GM21381 (cell line): Measurements from ENCODE around the gene CENPI.
"Not testable (repeated sequence)": the region's sequence is repeated elsewhere in the genome, so short reads cannot be mapped to it uniquely, and the experiment has no call there.

Experiments used
- ATAC-seq: cut with Tn5 transposase; IDR thresholded peaks from one replicate; pipeline ENCODE4 v1.9.1; 2021; ENCODE audit warnings: mild to moderate bottlenecking, moderate library complexity; ENCODE audit not compliant: unreplicated experiment

CENPI gene

GRCh38 chrX:101097546-101098453 is at the start of gene CENPI:
Gene CENPI (plus strand): TSS chrX:101098204. CDS start chrX:101101071, 2,867 bp downstream.
- peak; percentile 100 for ATAC-seq

GRCh38 chrX:101051153-101051548 is 46.9 kb upstream of the CENPI start:
- ATAC-seq: peak; percentile 6

DNA sequence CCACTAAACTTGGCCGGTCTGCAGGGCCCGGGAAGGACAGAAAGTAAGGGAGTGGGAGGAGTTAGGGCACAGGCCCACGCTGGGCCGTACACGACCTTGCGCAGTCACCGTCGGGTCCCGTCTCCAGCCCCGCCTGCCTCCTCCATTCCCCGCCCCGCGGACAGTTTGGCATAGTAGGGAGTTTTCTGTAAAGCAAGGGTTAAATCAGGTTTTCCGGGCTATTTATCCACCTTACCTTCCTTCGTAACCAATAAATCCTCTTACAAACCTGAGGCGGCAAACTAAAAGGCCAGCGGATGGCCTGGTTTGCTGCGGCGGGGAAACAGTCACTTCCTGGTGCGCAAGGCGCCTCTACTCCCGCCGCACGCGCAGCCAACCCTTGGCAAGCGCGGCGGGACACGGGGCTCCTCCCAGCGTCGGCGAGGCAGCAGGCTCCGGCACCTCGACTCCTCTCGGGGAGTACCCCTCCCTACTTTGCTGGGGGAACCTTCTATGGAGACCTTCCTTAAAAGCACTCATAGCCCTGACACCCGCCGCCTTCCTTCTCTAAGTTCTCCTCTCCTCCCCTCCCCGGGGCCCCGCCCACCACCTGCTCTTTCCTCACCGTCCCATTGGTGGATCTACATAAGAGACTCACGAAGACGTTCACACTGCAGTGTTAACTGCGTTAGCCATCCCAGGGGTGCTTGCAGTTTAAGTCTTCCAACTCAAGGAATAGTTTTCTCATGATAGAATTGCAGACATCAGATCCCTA is 46.3 kb upstream of the CENPI start, which contains the start of gene TRMT2B:
TSS of gene TRMT2B (minus strand) at position 563 of the 754 bp plus-strand sequence. CDS start 9,822 bp downstream, outside the sequence.
- peak; percentile 94 for ATAC-seq

- not testable (repeated sequence) for ATAC-seq
Observed at GRCh38 chrX:101056551-101056950, 41.5 kb upstream of the CENPI start.

GRCh38 chrX:101057093-101057714 is 40.8 kb upstream of the CENPI start:
- peak; percentile 93 for ATAC-seq

DNA sequence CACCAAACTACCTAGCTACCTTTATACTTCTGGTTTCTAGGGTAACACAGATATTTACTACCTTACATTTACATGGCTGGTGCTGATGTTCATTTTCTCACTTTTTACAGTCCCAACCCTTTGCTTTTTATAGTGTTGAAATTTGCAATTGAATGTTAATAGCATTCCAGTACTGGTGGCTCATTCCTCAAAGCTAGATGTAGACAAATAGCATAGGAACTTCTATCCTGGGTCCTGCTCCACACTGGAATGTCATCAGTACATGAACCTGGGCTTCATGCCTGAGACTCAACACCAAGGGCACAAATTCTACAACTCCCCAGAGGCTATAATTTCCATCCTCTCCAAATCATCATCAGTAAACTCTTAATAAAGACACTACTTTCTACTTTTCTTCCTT is 35.8 kb upstream of the CENPI start:
- ATAC-seq: no peak

- no peak for ATAC-seq
Observed at GRCh38 chrX:101071582-101071981, 26.4 kb upstream of the CENPI start.

- no peak for ATAC-seq
Observed at GRCh38 chrX:101078716-101079598, 19.0 kb upstream of the CENPI start, which contains the start of gene TMEM35A. Gene TMEM35A (plus strand): TSS chrX:101078879. CDS start chrX:101079003, 124 bp downstream.

- no peak for ATAC-seq
Observed at GRCh38 chrX:101079736-101080270, 18.2 kb upstream of the CENPI start.

GRCh38 chrX:101080326-101081124 is 17.5 kb upstream of the CENPI start:
- ATAC-seq: no peak

DNA sequence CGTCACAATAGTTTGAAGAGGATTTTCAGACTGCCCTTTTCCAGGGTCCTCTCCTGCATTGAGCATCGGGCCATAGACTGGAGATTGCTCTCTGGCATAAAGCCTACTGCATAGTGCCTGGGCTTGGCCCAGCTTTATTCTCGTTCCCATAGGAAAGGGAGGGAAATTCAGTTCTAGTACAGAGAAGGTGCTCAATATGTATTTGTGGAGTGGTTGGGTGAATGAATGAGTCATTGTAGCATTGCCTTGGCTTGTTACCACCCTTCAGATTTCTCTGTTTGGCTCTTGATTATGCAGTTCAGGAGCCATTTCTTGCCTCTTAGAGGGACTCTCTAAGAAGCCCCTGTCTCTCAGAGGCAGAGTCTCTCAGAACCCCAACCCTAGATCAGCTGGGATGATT is 16.8 kb upstream of the CENPI start:
- no peak for ATAC-seq

DNA sequence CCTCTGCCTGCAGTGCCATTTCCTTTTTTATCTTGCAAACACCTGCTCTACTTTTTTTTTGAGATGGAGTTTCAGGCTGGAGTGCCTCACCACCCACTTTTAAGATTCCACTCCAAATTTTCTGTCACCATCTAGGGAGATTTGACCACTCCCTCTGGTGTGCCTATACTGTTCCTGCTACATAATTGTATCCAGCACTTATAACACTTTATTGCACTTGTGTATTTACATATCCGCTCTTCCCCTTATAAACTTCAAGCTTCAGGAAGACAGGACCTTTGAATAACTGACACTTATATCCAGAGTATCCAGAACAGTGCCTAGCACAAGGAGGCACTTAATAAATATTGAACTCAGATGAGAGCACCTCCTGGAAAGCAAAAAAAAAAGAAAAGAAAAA is 6.2 kb upstream of the CENPI start:
- ATAC-seq: no peak

DNA sequence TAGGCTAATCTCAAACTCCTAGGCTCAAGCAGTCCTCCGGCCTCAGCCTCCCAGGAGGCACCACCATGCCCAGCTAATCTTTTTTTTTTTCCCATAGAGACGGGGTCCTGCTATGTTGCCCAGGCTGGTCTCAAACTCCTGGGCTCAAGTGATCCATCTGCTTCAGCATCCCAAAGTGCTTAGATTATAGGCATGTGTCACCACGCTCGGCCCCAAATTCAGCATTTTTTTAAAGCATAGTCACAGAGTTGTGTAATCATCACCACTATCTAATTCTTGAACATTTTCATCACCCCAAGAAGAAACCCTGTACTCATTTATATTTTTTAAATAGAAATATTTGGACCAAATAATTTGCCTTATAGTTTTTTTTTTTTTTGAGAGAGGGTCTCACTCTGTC is 10.3 kb downstream of the CENPI start:
- no peak for ATAC-seq

DNA sequence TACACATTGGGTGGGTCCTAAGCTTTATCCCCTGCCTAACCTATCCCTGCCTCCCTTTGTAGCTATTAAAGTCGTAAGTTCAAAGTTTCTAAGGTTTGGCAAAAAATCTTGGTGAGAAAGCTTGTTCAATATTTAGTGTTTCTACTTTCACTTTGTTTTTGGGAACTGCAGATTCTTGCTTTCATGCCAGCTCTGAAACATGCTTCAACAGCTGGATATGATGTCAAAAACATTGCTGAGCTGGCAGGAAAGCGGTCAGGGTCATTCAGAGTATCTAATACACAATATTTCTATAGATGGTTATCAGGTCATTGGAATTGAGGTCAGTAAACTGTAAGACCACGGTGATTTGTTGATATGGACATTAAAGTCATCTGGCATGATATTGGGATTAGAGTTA is 19.7 kb downstream of the CENPI start:
- no peak for ATAC-seq

- ATAC-seq: no peak
Observed at GRCh38 chrX:101136235-101136634, 38.2 kb downstream of the CENPI start.
